CD4-positive, alpha-beta T cell treated with Interleukin-15 for 1 hour (primary cell): ENCODE results near the gene UBR3.
"Not testable (repeated sequence)": the region's sequence is repeated elsewhere in the genome, so short reads cannot be mapped to it uniquely, and the experiment has no call there.

ENCODE experiments used
- DNase-seq: peaks from one replicate; pipeline ENCODE4 v3.0.0-alpha.2; 2020

The UBR3 gene

DNA sequence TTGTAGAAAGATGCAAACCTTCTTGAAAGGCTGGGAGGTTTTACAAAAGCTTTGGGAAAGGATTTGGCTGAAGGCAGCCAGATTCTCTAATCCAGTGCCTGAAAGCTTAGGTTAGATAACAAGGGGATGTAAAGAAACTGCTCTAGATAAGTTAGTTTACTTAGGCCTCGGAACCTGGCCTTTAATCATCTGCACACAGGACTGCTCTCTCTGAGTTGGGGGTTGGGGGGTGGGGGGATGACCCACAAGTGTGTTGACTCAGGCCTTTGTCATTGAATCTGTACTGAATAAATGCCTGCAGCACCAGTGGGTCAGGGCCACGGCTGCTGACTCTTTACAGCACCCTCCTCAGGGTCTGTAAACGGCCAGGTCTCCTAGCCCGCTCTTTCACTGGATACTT is 292.1 kb downstream of the UBR3 start:
- DNase-seq, result not testable (repeated sequence)

GRCh38 chr2:170121689-170122088 is 294.4 kb downstream of the UBR3 start:
- DNase-seq, result no peak

GRCh38 chr2:170122883-170123547 is 295.8 kb downstream of the UBR3 start:
- no peak for DNase-seq

- no peak for DNase-seq
Measured at GRCh38 chr2:170123593-170123992, 296.3 kb downstream of the UBR3 start.

GRCh38 chr2:170126138-170126728 is 299.0 kb downstream of the UBR3 start:
- not testable (repeated sequence) for DNase-seq
